ENCODE data around the gene ADM5. TPM values are rescaled to one million over a fixed set of nuclear protein-coding genes. Genes with fewer than 3 reads are reported as not detected.

Gene ADM5
- total RNA-seq, 6 donors from 2014 or later = 0.55 to 3.0 (median 1.5) TPM; not detected in 1

DNA sequence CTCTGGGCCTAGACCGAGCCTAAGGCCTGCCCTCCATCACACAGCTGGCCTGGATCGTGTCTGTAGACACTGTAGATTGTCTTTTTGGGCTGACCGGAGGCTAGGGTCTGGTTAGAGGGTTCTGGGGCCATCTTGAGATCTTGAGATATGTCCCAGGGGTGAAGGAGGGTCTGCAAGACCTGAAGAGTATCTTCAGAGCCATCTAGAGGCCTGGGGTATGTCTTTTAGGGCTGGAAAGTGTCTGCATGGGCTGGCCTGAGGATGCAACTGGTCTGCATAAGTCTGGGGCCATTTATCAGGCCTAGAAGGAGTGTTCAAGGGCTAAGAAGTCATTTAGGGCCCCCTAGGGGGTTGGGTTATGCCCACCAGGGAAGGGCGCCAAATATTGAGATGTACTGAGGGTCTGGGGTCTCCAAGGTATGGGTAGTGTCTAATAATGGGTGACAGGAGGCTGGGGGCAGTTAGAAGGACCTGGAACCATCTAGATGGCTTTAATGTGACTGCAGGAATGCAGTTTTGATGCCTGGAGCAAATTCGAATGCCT is 46.8 kb upstream of the ADM5 start:
- Histone ChIP-seq H3K4me1 (peaks cover 26 to 67% (median 43%) of the 10 kb centered on the region in 4 donors), H3K27ac (peak overlapping the region; percentile 95 to 100 (median 98)), H3K27me3 (no peaks in the 10 kb centered on the region), H3K36me3 (peaks cover 6 to 27% (median 21%) of the 10 kb centered on the region in 4 donors), H3K9me3 (no peaks in the 10 kb centered on the region), H3K4me3 (peak overlapping the region; percentile 60 to 98 (median 93))
- 12 to 14% methylated on average over 2 to 3 of the region's 5 CpGs for WGBS, 2 donors
- DNase-seq (no peak), ATAC-seq (ENCODE audit: low FRiP score in 2 of 2) (no peak)
- TF ChIP-seq, protein P1, sequence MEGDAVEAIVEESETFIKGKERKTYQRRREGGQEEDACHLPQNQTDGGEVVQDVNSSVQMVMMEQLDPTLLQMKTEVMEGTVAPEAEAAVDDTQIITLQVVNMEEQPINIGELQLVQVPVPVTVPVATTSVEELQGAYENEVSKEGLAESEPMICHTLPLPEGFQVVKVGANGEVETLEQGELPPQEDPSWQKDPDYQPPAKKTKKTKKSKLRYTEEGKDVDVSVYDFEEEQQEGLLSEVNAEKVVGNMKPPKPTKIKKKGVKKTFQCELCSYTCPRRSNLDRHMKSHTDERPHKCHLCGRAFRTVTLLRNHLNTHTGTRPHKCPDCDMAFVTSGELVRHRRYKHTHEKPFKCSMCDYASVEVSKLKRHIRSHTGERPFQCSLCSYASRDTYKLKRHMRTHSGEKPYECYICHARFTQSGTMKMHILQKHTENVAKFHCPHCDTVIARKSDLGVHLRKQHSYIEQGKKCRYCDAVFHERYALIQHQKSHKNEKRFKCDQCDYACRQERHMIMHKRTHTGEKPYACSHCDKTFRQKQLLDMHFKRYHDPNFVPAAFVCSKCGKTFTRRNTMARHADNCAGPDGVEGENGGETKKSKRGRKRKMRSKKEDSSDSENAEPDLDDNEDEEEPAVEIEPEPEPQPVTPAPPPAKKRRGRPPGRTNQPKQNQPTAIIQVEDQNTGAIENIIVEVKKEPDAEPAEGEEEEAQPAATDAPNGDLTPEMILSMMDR (IDR thresholded peaks at IDR 0.05) = no peak
- TF ChIP-seq POLR2AphosphoS5 (IDR thresholded peaks at IDR 0.05) (no peak), EP300 (IDR thresholded peaks at IDR 0.05) (no peak), POLR2A (IDR thresholded peaks at IDR 0.05) (no peak)

DNA sequence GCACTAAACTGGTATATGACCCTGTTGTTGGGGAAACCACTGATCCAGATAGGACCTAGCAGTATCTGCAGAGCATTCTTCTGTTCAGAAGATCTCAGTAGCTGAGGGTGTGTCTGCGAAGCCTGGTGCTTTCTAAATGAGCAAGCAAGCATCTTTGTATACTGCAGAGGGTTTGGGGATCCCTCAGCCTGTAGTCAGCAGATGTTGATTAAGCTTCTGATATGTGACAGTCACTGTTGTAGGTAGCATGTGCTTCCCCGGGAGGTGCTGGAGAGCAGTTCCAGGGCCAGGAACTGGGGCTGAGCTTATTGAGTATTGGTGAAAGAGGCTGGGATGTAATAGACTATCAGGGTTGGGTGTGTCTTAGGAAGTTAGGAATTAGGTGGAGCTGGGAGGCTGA is 45.9 kb upstream of the ADM5 start:
- 67 to 78% methylated on average over 2 of the region's 2 CpGs for WGBS, 2 donors
- no peak for DNase-seq
- peak overlapping the region in 1 of 4 donors; percentile 98 for H3K4me3 ChIP-seq
- ATAC-seq (ENCODE audit: low FRiP score in 2 of 2) = no peak
- H3K4me1 ChIP-seq = peaks cover 21 to 58% (median 34%) of the 10 kb centered on the region in 4 donors
- no peak for TF ChIP-seq POLR2A (IDR thresholded peaks at IDR 0.05)
- no peak for TF ChIP-seq POLR2AphosphoS5 (IDR thresholded peaks at IDR 0.05)
- TF ChIP-seq, protein P1 (IDR thresholded peaks at IDR 0.05) = no peak
- TF ChIP-seq EP300 (IDR thresholded peaks at IDR 0.05) = no peak
- H3K9me3 ChIP-seq = no peaks in the 10 kb centered on the region
- H3K36me3 ChIP-seq = peaks cover 9 to 34% (median 25%) of the 10 kb centered on the region in 4 donors
- H3K27ac ChIP-seq = no peak overlapping the region
- H3K27me3 ChIP-seq = no peaks in the 10 kb centered on the region

DNA sequence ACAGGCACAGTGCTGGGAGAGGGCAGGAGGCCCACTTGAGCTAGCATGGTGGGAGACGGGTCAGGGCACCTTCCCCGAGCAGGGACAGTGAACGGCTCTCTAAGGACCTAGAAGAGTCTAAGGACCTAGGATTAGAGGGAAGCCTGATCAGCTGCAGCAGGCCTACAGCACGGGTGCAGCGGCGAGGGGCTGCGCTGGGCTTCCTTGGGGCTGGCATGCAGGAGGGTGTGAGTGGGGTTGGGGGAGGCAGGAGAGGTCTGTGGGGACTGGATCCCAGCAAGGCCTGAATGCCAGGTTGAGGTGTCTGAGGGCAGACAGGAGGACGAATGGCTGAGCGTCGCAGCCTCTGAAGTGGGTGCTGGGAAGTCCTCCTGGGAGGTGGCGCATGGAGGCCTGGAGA is 43.8 kb upstream of the ADM5 start:
- peaks cover 16 to 45% (median 27%) of the 10 kb centered on the region in 4 donors for H3K4me1 ChIP-seq
- peaks cover 9 to 56% (median 40%) of the 10 kb centered on the region in 4 donors for H3K36me3 ChIP-seq
- 90 to 92% methylated on average over 11 of the region's 11 CpGs for WGBS, 2 donors

DNA sequence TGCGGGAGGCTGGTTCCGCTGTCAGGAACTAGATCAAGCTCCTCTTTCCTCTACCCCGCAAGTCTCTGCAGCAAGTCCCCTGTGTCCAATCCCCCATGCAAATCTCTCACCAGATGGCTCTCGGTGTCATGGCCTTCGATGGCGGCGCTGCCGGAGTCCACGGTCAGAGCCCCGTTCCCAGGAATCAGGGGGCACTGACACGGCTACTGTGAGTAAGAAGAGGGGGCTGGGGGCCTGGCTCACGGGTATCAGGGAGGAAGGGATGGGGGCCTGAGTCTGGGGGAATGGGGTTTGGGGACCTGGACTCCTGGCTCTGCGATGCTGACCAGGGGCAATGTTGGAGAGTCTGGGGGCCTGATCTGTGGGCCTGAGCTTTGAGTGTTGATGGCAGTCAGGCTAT is 43.4 kb upstream of the ADM5 start:
- Histone ChIP-seq H3K36me3 (peaks cover 9 to 60% (median 42%) of the 10 kb centered on the region in 4 donors), H3K27me3 (no peaks in the 10 kb centered on the region), H3K4me1 (peaks cover 16 to 41% (median 26%) of the 10 kb centered on the region in 4 donors), H3K4me3 (no peak overlapping the region), H3K9me3 (no peaks in the 10 kb centered on the region), H3K27ac (no peak overlapping the region)
- TF ChIP-seq, protein P1 (IDR thresholded peaks at IDR 0.05) = no peak
- TF ChIP-seq EP300 (IDR thresholded peaks at IDR 0.05) = no peak
- ATAC-seq (ENCODE audit: low FRiP score in 2 of 2) = no peak
- no peak for DNase-seq
- WGBS, 2 donors = 94% methylated on average over 6 to 13 of the region's 13 CpGs

More for the DNA sequence above, 43.8 kb upstream of the ADM5 start:
- TF ChIP-seq, protein P1 (IDR thresholded peaks at IDR 0.05) = no peak
- no peak for TF ChIP-seq POLR2A (IDR thresholded peaks at IDR 0.05)
- TF ChIP-seq POLR2AphosphoS5 (IDR thresholded peaks at IDR 0.05) = no peak
- no peak for TF ChIP-seq EP300 (IDR thresholded peaks at IDR 0.05)
- Histone ChIP-seq H3K27ac (no peak overlapping the region), H3K27me3 (no peaks in the 10 kb centered on the region), H3K4me3 (no peak overlapping the region), H3K9me3 (no peaks in the 10 kb centered on the region)
- DNase-seq (no peak), ATAC-seq (ENCODE audit: low FRiP score in 2 of 2) (no peak)

DNA sequence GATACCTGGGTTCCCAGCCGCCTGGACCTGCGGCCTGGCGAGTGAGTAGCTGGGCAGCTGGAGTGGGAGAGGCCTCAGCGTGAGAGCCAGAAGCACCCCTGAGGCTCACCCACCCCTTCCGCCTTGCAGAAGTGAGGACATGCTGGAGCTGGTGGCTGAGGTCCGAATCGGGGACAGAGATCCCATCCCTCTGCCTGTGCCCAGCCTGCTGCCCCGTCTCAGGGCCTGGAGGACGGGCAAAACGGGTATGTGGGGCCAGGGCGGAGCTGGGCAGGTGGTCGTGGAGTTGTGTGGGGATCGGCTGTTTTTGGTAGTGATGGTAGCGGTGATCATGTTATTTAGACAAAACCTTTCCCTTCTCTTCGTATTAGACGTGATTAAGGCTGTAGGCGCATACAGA is 42.8 kb upstream of the ADM5 start:
- no peak for DNase-seq
- H3K9me3 ChIP-seq = no peaks in the 10 kb centered on the region
- no peak for ATAC-seq (ENCODE audit: low FRiP score in 2 of 2)
- H3K27ac ChIP-seq = no peak overlapping the region
- peaks cover 15 to 35% (median 21%) of the 10 kb centered on the region in 4 donors for H3K4me1 ChIP-seq
- TF ChIP-seq EP300 (IDR thresholded peaks at IDR 0.05) (no peak), POLR2A (IDR thresholded peaks at IDR 0.05) (no peak), POLR2AphosphoS5 (IDR thresholded peaks at IDR 0.05) (no peak)
- TF ChIP-seq, protein P1 (IDR thresholded peaks at IDR 0.05) = no peak
- 95 to 98% methylated on average over 15 of the region's 17 CpGs for WGBS, 2 donors
- H3K27me3 ChIP-seq = no peaks in the 10 kb centered on the region
- H3K4me3 ChIP-seq = no peak overlapping the region
- peaks cover 9 to 66% (median 48%) of the 10 kb centered on the region in 4 donors for H3K36me3 ChIP-seq

All from upper lobe of left lung (tissue), 6 donors.